HG02840 (cell line): ENCODE data around the gene MAP3K8.

Source experiments
- ATAC-seq: cut with Tn5 transposase; IDR thresholded peaks from one replicate; pipeline ENCODE4 v1.9.1; 2021; ENCODE audit warnings: mild to moderate bottlenecking, moderate library complexity, moderate number of reproducible peaks; ENCODE audit not compliant: unreplicated experiment, low FRiP score

The MAP3K8 gene

DNA sequence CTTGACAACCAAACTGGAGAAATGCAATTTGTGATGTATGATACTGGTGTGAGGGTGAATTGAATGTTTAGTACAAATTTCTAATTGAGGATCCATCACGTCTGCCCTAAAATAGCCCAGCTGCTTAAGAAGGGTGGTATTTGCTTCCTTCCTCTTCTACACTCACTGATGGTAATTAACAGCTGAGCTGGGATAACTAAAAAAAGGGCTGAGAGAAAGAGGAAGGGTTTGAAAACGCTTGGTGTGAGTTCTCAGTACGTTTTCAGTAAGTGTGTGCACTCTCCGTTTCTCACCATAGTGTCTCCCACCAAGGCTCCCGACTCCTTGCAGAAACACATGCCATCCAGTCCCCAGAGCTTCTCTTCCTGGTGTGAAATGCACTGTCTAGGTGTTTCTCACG lies 54.3 kb downstream of the MAP3K8 start:
- ATAC-seq = no peak

DNA sequence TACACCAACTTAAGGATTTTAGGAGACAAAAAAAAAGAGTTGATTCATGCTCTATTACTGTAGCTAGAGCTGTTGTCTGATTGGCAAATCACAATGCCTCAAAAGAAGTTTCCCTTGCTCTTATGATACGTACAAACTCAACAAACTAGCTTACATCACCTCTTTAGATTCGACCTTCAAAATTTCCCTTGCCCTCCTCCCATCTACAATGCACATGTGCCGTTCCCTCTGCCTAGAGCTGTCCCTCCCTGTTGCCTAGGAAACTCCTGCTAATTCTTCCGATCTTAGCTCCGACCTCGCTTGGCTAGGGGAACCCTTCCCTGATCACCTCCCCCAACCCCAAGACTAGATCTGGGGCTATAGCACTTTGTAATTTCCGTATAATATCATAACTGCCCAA lies 55.4 kb downstream of the MAP3K8 start:
- no peak for ATAC-seq

DNA sequence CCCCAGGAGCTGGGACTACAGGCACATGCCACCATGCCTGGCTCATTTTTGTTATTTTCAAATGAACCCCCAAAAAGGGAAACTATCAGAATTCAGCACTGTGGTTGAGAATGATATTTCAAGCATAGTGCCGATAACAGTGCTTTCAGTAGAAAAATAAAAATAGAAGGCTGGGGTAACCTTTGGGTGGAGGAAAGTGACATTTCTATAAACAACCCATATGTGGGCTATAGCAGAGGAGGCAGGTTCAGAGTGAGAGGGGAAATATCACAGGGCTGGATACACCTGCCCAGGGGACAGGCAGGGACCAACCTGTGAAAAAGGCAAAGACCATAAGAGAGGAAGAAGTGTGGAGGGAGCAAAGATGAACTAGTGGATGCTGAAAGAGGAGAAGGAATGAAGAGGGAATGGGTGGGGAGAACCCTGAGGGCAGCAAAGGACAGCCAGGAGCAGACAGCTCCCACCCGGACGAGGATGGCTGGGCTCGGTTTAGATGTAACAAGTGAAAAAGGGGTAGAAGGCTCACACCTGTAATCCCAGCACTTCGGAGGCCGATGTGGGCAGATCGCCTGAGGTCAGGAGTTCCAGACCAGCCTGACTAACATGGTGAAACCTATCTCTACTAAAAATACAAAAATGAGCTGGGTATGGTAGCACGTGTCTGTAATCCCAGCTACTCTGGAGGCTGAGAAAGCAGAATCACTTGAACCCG lies 56.5 kb downstream of the MAP3K8 start:
- ATAC-seq = no peak

DNA sequence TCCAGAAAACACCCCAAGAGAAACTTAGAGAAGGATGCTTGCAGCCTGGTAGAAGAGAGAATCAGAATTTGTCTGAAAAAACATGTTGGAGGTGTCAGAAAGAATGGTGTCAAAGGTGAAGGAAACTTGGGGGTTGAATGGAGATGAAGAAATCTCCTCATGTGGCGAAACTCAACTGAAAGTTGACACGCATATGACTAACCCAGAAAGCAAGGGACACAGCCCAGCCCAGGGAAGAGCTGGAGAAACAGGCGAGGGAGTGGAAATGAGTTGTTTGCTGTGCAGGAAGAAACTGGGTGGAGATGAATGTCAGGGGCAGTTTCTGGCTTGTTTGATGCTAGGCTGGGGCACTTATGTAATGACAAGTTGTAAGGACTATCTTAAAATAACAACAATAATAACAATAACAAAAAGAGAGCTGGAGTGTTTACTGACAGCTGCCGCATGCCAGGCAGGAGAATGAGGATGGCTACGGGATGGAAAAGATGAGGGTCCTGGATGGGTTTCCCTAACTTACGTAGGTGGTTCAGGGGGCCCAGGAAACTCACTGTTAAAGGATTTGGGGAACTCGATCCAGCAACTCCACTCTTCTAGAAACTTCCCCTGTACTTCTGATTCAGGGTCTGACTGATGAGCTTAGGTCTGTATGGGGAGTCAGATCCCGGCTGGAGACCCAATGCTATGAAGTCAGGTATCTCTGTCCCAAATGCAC lies 57.4 kb downstream of the MAP3K8 start:
- ATAC-seq = no peak

DNA sequence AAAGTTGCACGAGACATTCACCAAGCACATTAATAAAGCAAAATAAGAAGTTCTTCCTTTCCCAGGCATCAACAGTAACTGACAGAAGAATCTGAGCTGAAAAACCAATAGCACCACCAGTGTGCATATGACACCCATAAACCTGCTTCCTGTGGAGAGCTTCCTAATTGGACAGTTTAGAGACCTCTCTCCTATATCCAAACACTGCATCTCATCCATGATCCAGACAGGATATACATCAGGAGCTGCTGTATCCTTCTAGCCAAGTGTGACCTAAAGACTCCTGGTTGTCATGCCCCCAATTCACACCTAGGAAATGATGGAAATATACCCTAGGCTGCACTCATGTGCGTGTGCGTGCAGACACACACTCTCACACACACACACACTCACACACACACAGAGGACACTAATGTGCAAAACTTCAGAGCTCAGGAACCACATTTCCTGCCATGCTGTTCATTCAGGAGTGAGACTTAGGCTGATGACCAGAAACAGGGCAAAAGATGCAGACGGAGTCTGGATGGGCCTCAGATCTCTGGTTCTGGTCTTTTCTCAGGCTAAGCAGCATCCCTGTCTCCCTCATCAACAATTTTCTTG lies 58.0 kb downstream of the MAP3K8 start:
- no peak for ATAC-seq

DNA sequence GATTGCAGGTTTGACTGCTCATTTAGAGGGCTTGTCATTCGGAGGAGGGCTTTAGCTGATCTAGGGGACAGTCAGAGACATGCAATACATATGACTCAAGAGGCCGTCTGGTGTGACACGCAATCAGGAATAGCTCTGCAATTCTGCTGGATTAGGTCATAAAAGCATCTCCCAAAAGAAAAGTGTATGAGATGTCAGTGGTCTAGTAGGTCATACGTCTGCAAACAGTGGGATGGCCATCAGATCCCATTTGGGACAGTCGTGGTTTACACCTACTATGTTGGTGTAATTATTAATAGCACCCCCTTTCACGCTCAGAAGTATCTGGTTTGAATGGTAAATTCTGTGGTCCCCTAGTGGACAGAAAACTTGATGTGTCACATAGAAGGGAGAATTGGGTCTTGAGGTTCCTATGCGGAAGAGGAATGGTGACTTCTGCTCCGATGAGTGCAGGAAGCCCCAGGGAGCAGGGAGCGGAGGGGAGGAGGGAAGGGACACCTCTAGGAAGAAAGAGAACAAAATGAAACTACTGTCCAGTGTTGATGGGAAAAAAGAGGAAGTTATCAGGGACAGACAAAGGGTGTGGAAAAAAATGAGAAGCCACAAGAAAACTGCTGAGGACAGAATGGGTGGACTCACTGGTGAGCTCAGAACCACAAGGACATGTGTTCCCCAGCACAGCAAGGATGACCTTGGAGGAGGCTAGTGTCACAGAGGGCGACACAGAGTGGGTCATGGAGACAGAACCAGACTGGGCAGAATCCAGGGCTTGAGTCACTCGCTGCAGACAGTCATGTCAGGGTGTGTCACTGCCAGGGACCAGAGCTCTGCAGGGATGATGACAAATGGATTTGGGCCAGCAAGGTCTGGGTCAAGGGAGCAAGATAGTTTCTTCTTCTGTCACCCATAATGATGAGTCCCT lies 59.9 kb downstream of the MAP3K8 start:
- peak; percentile 54 for ATAC-seq

DNA sequence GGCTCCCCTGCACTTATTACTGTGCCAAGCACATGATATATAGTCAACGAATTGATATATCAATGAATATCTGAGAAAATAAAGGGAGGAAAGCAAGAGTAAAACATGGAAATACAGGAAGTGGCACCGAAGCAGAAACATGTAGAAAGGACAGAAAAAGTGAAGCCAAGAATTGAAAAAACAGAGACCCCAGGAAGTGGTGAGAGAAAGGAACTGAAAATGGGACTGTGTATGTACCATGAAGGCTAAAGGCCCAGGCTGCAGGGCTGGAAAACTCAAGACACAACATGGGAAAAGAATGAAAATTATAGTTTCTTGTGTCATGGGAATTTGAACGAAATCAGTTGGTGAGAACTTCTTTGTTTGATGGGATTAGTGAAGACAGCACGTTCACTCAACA lies 60.6 kb downstream of the MAP3K8 start:
- ATAC-seq = no peak

DNA sequence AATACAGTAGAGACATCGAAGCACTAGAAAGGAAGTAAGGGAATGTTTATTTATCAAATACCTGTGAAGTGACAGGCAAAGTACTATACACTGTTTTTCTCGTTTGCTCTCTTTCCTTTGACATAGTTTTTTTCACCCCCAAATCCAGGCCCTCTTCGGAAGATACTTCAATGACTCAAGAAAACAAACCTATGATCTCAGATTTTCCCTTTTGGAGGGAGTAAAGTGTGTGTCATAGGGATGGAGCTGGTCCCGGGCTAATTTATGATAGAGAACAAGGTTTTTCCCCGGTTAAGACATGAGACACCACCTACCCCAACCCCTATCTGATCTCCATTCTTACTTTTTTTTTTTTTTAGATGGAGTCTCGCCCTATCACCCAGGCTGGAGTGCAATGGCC lies 61.7 kb downstream of the MAP3K8 start:
- ATAC-seq = no peak

DNA sequence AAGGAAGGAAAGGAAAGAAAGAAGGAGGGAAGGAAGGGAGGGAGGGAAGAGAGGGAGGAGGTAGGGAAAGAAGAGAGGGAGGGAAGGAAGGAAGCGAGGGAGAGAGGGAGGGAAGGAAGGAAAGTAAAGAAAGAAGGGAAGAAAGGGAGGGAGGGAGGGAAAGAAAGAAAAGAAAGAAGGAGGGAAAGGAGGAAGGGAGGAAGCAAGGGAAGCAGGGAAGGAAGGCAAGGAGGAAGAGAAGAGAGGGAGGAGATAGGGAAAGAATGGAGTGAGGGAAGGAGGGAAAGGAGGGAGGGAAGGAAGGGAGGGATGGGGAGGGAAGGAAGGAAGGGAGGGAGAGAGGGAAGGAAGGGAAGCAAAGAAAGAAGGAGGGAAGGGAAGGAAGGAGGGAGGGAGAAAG lies 65.8 kb downstream of the MAP3K8 start:
- ATAC-seq = no peak

DNA sequence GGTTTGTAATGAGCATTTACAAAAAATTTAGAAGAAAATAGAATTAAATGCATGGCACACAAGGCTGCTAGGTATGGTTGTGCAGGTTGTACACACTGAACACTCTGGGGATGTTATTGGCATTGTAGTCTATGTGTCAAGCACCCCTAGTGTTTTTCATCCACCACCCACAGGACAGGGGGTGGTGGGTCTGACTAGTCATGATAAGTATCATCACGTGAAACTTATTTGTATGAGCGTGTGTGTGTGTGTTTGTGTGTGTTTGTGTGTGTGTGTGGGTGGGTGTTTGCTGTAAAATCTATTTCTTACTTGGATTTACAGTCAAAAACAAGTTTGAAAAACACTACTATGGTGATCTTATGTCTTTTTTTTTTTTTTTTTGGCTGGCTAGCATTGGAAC lies 66.5 kb downstream of the MAP3K8 start:
- no peak for ATAC-seq

DNA sequence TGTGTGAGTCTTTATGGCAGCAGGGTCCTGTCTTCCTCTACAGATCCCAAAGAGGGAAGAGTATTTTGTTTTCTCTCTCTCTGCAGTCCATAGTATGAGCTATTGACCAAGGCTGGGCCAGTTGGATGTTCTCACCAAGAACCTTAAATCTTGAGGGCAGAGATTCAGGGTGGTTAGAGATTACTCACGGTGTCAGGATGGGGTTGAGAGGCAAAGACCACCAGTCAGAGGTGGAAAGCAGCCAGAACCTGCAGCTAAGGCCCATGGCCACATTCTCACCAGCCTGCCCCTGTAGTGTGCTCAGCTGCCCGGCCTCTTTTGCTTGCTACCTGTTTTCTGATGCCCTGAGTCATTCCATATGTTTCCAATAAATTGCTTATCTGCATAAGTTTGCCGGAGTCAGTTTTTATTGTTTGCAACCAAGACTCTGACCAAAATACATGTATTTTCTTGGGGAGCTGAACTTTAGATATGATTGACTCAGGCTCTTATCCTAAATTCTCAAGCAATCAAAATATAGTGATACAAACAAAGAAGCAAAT lies 67.0 kb downstream of the MAP3K8 start:
- ATAC-seq = no peak

DNA sequence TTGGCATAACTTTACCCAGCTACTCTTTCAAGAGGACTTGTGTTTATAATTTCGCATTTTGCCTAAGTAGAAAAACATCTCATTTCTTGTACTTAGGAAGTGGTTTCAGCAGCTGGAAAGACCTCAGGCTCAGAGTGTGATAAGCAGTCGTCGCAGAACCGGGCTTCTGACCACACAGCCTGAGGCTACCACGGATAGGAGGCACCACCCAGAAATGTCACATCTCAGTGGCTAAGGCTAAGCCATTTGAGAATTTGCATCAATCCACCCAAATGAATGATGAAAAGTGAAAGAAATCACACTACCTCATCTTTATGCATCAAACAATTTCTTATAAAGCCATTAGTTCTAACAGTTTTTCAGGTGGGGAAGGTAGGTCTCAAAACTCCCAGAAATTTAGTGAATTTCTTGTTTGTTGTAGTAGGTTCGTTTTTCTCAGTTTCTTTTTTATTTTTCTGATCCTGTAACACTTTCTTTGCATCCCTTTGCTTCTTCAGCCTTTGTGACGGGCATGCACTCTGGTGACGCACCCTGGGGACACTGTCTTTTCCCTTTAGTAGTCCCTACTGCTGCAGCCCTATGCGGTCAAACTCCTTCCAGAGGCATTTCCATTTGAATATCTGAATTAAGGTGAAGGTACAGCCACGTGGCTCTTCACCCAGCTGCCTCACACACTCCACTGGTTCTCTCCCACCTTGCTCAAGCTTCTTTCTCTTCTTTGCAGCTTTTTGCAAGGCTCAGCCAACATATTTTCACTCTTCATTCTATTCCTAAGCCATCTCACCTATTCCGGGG lies 68.5 kb downstream of the MAP3K8 start:
- peak; percentile 74 for ATAC-seq

DNA sequence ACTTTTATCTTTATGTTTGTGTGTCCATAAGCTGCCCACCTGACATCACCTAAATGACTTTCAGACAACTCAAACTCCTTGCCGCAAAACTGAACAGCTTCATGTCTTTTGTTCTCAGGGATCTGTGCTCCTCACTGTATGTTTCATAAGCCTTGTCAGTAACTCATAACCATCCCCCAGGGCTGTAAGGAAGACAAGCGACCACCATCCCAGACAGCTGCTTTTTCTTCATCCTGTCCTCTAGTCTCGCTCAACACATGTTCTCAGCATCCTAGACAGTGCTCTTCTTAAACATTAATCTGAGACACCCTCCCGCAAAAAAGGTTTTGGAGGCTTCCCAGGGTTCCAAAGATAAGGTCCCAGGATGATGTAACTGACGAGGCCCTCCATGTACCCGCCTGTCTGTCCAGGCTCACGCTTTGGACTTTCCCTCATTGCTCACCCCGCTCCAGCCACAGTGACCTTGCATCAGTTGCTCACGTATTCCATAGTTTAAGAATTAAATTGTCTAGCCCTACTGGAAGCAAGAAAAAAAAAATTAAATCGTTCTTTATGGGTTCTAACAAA lies 69.8 kb downstream of the MAP3K8 start:
- ATAC-seq = no peak

DNA sequence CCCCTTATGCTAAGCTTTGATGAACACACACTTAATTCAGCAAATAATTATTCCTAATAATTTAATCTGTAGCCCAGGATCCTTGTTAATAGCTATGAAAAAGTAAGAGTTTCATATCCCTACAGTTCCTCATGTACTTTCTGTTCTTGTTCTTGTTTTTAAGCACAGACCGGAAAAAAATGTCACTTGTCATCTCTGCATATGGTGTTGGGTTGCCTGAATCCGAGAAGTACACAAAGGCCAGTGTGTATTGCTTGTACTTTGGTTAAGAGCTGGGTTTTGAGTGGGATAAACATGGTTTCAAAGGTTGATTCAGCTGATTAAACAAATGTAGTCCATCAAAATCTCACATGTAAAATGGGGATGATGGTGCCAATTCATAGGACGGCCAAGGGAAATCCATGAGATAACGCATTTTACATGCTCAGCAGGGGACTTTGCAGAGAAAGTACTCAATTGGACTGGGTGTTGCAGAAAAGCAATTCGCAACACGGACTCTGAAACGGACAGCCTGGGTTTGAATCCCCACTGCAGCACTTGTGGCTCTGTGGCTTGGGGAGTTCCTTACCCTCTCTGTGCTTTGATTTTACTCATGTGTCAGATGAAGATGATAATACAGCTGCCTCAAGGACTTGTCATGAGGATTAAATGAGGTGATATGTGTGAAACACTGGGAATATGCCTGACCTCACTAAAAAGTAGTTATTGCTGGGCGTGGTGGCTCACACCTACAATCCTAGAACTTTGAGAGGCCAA lies 71.7 kb downstream of the MAP3K8 start:
- ATAC-seq = no peak

DNA sequence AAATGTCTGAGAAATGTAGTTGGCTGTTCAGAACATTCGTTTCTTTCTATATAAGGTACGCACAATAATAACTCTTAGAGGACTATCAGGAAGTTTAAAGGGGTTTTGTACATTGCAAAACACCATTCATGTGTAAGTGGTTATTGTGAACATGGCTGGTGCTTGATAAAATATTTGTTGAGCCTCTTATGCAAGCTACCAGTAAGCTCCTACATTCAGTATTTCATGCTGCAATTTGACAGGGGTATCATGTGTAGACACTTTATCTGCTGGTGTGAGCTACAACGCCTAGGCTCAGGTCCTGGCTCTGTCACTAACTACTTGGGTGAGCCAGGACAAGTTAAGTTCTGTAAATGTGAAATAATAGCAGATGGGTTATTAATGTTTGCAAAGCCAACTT lies 75.5 kb downstream of the MAP3K8 start:
- no peak for ATAC-seq

DNA sequence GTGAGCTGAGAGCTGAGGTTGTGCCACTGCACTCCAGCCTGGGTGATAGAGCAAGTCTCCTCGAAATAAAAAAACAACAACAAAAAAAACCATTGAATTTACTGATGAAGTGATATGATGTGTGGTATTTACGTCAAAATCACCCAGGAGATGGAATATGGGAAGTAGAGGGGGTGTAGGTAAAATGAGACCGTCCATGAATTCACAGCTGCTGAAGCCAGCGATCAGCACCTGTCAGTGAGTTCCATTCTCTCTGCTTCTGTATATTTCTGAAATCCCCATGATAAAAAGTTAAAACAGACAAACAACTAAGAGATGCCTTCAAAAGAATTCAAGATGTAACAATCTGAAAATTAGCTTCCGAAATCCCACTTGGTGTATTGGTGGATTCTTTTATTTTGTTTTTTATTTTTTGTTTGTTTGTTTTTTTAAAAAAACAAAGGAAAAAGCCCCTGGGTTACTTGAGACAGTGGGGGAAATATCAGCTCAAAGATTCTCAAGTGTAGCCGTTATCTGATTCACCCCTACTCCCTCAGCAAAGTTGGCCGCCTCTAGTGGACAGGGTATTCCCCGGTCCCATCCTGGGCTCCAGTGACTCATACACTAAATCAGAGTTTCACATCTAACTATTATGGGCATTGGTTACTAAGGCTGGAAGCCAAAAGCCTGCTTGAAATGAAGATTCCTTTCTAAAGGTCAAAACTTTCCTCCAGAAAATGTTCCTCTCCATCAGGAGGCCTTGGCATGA lies 76.4 kb downstream of the MAP3K8 start:
- peak; percentile 82 for ATAC-seq

DNA sequence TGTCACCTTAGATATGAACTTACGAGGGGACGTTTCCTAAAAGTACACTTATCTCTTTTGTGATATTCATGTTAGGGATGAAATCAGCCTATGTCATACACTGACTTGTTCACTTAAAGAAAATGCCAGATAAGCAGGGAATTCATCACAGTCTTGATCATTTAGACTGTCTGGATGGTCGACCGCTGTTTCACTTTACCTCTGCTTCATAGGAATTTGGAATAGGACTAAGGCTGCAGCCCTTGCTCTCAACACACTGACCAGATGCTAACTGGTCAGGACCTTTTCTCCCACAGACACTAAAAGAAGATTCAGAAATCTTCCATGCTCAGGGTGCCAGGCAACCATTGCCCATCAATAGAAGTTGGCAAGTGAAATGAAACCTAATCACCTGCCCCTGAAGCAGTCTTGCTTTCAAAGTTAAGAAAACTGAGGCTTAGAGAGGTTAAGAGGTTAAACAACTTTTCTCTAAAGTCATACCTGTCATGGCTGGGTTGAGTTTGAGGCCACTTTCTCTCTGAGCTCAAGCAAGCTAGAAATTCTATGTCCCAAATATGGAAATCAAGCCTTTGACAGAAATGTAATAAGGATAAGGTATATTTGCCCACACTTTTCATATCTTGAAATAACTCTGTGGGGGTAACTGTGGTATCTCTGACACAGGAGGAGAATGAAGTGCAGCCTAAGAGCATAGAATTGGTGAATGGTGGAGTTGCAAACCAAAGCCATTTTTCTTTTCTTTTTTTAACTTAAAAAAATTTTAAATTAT lies 77.1 kb downstream of the MAP3K8 start:
- ATAC-seq = no peak
